H1 (cell line): Measurements from ENCODE around the gene TGFBRAP1. TPM values are rescaled to one million over a fixed set of nuclear protein-coding genes. Genes with fewer than 3 reads are reported as not detected.

Source experiments
- CHD1 ChIP-seq: IDR thresholded peaks from 2 replicates; pipeline ENCODE4 v1.6.1; 2012; ENCODE audit warnings: low read depth, low read length, improper control_type of control experiment
- EGR1 ChIP-seq: IDR thresholded peaks from 2 replicates; pipeline ENCODE4 v1.6.1; 2011; ENCODE audit warnings: low read depth, low read length, borderline replicate concordance
- JUN ChIP-seq: IDR thresholded peaks from 2 replicates; pipeline ENCODE4 v1.6.1; 2011; ENCODE audit warnings: low read depth, mild to moderate bottlenecking, improper control_type of control experiment, low read length
- MAX ChIP-seq: IDR thresholded peaks from 2 replicates; pipeline ENCODE4 v1.6.1; 2012; ENCODE audit warnings: inconsistent platforms
- SP4 ChIP-seq: IDR thresholded peaks from 2 replicates; pipeline ENCODE4 v1.6.1; 2012; ENCODE audit warnings: low read length, inconsistent platforms
- TBP ChIP-seq: IDR thresholded peaks from 2 replicates; pipeline ENCODE4 v1.6.1; 2011; ENCODE audit warnings: low read depth, low read length, improper control_type of control experiment
- TCF12 ChIP-seq: IDR thresholded peaks from 2 replicates; pipeline ENCODE4 v1.6.1; 2011; ENCODE audit warnings: low read depth, mild to moderate bottlenecking, low read length
- polyA plus RNA-seq, 7 experiments: library from polyadenylated mRNA; depleted of rRNA in 3 of 7; stranded (reverse) in 5 of 7; unstranded in 2 of 7; fragments of >200 nt in 5 of 7; fragments of 200-250 nt in 2 of 7; gene quantifications; 1 replicate in 5 of 7; 2 replicates in 1 of 7; 4 replicates in 1 of 7; pipeline versions ENCODE4 v1.2.1 to v1.2.3, GENCODE V29; 2011 to 2013; ENCODE audit warnings: missing spikeins in 2 of 7, mixed read lengths in 2 of 7
- total RNA-seq: library from RNA; stranded (reverse); fragmentation: NEBNext Ultra II Directional; extraction: Animal tissue kit (Norgen Biotek cat#: 25700); gene quantifications from 2 replicates; pipeline ENCODE4 v1.2.1, GENCODE V29; 2021

TGFBRAP1 gene
- total and polyA plus RNA-seq, 2 of the 8 experiments (the other 6 are each of a cell fraction or from before 2014, with no cell fraction given): 11.2 to 20.2 TPM

DNA sequence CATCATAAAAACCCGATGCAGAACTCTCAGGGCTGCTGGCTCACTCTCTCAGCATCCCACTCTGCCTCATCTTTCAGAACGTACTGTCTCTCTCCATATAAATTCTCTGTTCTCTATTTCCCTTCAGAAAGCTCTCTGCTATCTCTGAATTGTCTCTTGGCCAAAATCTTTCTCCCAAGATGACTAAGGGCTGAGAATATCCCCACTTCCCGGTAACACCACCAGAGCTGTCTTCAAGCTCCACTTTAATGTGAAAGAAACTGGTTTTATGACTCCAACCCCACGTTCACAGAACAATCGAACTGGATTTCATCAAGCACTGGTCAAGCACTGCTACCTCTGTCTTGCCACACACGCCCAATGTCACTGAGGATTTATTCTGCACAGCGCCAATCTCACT lies 22.4 kb downstream of the TGFBRAP1 start (continued):
- TF ChIP-seq TBP (no peak), MAX (no peak), JUN (no peak), TCF12 (no peak), SP4 (no peak), EGR1 (no peak), CHD1 (no peak)
